Amygdala (tissue), 56 donors: ENCODE results near the gene PEG3.
"Not testable (repeated sequence)": the region's sequence is repeated elsewhere in the genome, so short reads cannot be mapped to it uniquely, and the experiment has no call there.

ENCODE experiments used
- DNase-seq, 56 donors: peaks; one replicate each; lab custom pipeline; 2025; lab: John Stamatoyannopoulos, UW

PEG3 gene

DNA sequence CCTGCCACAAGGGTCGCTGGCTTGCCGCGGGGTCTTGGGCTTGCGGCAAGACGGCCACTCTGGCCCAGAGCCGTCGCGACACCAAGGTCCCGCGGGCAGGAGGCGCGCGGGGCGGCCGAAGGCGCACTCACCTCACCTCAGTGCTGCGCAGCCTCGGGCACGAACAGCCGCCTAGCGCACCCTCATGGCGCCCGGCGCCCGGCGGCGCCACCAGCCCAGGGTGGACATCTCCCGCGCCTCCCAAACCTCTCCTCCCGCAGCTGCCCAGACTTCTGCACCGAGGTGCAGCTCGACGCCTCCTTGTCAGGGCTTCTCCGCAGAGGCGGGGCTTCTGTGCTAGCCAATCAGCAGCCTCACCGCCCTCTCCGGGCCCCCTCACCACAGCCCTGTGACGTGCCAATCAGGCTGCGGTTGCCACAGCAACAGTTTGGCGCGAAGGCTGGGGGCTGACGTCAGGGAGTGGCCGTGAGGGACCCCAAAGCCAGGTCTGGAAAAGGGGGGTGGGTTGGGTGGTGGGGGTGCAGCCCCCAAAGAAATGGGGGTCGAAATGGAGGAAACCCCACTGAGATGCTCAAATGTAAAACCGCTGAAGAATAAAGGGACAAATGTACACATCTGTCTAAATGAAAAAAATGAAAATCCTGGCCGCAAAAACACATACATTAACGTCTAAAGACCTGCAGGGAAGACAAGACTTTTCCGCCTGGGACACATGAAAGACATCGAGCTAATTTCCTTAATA lies at the start of gene PEG3, which contains the start of gene ZIM2:
Gene PEG3 (minus strand): TSS at position 276 of the 742 bp plus-strand sequence. CDS start 16,071 bp downstream, outside the sequence.
Gene ZIM2 (minus strand): TSS at position 276 of the 742 bp plus-strand sequence. CDS start 16,449 bp downstream, outside the sequence.
- DNase-seq = peak in 54 of 56 donors; percentile 21 to 91 (median 78)

DNA sequence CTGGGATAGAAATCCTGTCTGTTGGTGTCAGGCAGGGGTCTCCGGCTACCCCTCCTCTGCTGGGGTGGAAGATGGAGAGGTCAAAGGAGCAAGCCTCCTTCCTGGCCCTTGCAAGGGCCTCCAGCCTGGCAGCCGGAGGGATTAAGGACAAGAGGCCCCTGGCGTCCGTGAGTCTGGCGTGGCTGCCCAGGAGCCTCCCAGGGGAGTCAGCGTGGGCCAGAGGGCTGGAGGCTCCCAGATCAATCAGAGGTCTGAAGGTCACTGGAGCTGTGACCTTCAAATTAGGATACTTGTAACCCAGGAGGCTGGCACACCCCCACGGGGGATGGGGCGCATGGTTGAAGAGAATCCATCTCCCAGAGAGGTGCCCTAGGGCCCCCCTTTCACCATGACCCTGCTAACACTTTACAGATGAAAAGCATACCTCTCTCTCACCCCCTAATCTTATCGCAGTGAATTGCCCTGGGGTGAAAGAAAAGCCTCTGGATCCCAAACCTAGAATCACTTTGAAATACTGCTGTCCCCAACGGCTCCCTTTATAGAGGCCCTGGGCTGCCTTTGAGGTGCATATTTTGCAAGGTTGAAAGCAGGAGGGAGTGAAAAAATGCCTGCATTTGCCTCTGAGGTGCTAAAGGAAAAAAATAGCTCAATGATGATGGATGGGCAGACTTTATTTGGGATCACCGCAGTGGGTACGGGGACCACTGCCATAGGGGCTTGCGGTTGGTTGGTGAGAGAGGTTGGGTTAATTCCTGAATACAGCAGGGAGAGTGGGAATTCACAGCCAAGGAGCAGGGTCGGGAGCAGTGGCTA lies 44.9 kb upstream of the PEG3 start:
- no peak for DNase-seq

DNA sequence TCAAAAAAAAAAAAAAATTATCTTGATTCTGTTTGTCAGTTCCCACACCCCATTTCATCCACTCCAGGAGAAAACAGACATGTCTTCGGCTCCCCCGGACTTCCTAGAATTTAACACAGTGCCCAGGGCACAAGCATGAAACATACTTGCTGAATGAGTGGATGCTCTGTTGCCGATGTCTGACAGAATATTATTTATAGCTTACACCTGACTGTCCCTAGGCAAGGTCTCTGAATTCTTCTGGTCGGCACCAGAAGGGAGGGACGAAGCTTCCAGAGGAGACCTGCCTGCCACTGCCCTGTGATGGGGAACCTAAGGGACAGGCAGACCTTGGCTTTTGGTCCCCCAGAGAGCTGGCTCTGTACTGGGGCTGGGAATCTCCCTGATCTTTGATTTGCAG lies 43.9 kb upstream of the PEG3 start:
- no peak for DNase-seq

DNA sequence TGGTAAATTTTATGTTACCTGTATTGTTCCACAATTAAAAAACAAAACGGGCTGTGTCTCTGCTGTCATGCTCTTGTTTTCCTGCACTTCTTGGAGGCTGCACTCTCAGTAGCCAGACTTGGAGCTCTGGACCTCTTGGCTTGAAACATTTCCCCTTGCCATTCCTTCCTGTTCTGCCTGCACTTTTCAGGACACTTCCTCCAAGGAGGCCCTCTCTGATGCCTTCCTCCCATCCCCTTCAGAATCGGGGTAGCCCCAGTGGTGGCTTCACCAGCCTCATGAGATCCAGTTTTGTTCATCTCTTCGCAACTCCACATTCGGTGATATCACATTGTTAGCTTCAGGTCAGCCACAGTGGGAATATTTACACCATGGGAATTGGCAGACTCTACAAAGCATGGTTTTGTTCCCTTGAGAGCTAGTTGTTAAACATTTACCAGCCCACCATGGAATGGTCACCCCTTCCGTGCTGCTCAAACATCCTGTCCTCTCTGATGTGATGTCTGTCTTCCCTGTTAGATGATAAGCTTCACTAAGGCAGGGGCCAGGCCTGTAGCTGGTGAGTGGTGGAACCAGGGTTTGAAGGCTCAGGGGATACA lies 40.2 kb upstream of the PEG3 start:
- DNase-seq = no peak

DNA sequence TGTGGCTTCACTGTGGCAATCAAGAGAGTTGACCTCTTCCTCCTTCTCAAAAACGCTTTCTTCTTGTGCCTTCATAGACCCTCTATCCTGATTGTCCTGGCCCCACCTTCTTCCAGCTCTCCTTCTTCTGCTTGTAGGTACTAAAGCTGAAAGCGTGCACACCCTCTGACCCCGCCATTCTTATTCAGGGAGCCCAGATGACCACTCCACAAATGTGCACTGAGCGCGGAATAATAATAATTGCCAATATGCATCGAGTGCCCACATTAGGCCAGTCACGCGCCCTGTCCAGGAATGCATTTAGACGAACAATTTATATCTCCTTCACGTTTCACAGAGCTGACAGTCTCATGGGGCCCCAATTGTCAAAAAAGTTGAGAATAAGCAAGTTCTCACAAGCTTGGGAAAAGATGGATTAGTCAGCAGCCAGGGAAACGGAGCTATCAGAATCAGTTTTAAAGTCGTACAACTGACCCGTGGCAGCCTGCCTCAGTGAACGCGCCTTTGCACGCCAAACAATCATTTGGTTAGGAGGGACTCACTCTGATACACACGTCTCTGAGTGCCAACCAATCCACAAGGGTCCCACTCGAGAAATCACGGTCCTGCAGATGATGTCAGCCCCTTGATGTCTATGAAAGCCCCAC lies 36.7 kb upstream of the PEG3 start:
- DNase-seq = no peak

DNA sequence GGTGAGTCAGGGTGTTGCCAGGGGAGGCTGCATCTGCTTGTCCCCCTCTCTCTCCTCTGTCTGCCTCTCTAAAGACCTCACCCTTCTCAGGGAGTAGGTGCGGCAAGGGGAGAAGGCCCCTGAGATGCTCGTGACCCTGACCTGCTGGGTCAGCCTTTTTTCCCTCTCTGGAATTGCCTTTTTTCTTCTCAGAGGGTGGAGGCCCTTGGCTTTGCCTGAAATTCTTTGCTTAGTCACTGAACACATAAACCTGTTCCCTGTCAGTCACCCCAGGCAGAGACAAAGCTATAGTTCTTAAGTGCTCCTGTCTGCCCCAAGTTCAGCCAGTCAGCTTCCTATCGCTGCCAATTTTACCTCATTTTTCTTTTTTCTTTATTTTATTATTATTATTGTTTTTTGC lies 35.2 kb upstream of the PEG3 start:
- no peak for DNase-seq

DNA sequence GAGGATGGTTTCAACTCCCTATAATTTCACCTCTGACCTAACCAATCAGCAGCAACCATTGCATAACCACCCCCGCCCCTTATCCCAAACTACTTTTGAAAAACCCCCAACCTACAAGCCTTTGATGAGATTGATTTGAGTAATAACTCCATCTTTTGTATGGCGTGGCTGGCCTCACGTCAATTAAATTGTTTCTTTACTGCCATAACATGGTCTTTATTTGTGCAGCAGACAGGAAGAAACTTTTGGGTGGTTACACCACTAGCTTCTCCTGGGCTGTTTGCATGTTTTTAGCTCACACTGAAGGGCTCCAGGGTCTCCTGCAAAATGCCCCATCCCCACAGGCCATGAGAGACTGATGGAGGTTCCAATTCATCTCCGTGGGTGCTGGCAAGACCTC lies 34.0 kb upstream of the PEG3 start:
- DNase-seq = no peak

DNA sequence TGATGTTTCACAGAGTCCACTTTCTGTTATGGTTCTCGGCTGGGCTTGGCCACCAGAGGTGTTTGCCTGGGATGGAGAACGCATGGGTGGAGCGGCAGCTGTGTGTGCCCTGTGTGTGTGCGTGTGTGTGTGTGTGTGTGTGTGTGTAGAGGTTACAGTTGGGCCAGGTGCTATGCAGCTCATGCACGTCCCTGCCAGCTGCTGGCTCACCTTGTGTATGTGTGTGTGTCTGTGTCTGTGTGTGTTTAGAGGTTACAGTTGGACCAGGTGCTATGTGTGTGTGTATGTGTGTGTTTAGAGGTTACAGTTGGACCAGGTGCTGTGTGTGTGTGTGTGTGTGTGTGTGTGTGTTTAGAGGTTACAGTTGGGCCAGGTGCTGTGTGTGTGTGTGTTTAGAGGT lies 33.0 kb upstream of the PEG3 start:
- DNase-seq = no peak

DNA sequence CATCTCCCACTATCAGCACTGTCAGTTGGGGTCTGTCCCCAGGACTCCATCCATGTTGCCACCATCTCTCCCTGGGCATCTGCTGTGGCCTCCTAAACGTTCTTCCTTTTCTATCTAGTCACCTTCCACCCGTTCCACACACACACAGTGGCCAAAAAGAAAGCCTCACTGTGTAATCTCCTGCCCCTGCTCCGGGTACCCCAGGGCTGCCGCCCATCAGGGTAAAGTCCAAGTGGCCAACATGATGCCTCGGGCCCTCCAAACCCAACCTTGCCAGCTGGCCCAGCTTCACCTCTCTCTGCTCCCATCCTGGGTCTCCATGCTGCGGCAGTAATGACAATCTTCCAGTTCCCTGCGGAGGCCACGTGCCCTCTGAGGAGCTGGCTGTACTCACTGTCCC lies 29.4 kb upstream of the PEG3 start:
- no peak for DNase-seq

DNA sequence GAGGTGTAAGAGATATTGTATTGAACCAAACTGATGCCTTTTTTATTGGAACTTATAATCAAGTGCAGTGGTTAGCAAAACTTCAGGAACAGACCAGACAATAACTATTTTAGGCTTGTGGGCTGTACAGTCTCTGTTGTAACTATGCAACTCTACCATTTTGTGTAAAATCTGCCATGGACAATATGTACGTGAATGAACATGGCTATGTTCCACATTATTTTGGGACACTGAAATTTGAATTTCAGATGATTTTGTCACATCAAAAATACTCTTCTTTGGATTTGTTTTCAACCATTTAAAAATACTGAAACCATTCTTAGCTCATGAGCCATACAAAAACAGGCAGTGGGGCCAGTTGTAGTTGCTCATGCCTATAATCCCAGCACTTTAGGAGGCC lies 27.9 kb upstream of the PEG3 start:
- DNase-seq = no peak

DNA sequence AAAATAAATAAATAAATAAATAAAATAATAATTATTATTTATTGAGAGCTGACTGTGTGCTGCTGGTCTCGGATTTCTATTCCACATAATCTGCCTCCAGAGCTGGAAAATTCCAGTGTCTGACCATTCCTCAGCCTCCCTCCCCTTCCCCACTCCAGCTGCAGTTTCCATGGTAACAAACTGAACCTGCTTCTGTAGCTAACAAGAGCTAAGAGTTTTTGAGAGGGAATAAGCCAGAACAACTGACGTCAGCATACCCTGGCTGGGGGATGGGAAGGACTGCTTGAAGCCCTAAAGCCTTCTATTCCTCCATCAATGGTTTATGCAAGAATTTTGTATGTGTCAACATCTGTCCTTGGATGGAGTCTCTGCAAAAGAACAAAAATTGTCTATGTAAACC lies 26.0 kb upstream of the PEG3 start:
- DNase-seq = peak in 19 of 56 donors; percentile 0 to 42 (median 9)

DNA sequence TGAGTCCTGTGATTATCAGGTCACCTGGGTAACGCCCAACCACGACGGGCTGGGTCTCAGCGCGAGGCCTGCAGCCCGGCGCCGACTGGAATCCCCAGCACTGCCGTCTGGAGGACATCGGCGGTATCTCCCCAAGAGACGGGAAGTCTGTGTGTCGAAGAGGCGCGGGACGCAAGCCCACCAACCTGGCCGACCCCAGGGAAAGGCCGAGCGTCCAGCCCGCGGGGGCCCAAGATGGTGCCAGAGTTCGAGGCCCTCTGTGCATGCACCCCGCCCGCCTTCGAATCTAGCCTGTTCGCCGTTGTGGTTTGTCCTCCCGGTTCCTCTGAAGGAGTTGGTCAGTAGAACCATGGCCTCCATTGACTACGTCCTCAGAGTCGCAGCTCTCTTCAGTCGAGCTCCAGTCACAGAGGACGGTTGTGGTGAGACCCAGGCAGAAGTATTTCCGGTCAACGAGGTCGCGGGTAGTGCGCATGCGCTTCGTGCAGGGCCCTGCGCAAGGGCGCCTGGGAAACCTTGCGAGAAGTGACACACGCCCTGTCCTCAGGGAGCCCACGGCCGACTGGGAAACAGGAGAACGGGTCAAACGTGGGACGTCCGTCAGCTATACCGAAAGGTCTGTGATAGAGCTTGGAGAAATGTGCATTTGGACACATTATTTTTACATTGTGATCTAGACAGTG lies 24.1 kb upstream of the PEG3 start:
- DNase-seq = no peak

DNA sequence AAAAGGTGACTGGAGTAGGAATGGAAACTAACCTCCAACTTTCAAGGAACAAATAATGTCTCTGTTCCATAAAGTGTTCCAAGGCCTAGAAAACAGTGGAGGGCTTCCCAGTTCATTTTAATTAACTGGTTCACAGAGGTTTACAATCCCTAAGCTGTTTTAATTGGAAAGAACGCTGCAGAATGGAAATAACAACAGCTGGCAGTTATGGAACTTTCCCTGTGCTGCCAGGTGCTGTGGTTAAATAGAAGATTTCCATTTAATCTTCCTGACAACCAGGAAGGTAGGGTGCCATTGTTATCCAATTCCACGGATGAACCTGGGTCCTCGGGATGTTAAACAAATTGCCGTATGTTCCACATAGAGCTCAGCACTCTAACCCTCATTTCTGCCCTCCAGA lies 22.2 kb upstream of the PEG3 start:
- no peak for DNase-seq

DNA sequence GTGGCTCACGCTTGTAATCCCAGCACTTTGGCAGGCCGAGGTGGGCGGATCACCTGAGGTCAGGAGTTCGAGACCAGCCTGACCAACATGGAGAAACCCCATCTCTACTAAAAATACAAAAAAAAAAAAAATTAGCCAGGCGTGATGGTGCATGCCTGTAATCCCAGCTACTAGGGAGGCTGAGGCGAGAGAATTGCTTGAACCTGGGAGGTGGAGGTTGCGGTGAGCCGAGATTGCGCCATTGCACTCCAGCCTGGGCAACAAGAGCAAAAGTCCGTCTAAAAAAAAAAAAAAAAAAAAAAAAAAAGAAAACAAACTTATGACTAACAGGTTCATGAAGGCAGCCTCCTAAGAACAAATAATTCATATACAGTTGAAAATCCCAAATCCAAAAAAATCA lies 19.9 kb upstream of the PEG3 start:
- DNase-seq = not testable (repeated sequence)

DNA sequence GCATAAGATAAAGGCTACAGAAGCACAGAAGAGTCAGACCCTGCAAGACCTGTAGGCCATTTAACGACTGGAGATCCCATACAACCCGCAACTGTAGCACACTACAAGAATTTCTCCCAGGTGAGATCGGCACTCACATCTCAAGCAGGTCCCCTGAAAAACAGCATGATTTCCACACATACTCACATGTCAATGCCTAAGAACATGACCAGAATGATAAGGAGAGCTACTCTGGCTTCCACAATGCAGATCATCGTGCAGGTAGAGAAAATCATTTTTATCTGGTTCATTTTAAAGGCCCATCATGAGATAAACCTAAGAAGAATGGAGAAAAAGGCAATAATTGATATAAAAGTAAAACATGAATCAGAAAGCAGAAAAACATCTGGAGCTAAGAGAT lies 17.5 kb upstream of the PEG3 start:
- no peak for DNase-seq

DNA sequence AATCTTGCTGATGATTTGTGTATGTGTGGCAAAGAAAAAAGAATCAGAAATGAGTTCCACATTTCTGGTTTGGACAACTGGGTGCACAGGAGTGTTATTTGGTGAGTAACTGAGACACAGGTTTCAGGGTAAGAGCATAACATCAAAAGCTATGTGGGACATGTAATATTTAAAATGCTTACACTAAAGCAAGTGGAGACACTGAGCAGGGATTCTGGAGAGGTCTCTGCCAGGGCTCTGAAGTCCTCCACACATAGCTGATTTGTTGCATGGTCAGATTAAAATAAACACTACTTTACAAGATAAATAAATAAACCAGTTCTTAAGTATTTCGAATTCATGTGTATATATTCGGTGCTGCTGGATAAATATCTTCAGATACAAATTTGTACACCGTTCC lies 16.3 kb upstream of the PEG3 start:
- no peak for DNase-seq

DNA sequence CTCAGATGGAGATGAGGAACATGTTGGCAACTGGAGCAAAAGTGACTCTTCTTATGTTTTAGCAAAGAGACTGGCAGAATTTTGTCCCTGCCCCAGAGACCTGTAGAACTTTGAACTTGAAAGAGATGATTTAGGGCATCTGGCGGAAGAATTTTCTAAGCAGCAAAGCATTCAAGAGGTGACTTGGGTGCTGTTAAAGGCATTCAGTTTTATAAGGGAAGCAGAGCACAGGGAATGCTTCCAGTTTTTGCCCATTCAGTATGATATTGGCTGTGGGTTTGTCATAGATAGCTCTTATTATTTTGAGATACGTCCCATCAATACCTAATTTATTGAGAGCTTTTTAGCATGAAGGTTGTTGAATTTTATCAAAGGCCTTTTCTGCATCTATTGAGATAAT lies 11.8 kb upstream of the PEG3 start:
- not testable (repeated sequence) for DNase-seq

DNA sequence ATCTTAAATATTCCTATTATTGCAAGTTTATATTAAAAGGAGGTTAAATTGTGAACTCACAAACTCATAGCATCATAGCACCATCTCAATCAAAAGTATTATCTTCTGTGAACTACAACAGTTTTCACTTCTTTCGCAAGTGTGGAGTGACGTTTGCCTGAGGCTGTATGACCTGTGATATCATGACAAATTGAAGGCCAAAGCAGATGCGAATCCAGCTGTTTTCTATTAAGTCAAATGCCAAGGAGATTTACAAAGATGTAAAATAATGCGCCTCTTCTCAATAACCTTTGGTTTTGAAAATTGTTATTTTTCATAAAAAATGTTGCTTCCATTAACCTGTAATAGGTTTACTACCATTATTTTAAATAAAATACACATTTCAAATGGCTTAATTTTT lies 7.6 kb upstream of the PEG3 start:
- no peak for DNase-seq

DNA sequence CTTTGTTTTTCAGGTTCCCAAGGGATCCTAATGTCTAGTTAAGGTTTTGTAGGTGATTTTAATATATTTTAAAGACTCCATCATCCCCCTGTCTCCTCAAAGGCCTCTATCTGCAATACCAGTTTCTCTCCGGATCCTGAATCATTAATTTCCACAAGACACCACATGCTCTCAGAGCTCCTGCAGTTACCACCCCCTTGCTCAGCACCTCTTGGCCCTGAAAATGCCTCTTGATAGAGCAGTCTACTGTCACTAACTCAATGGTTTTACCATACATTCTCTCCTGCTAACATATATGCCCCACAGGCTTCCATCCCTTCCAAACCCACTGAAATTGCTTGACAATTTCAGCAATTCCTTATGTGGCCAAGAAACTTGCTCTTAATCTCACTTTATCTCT lies 1.9 kb upstream of the PEG3 start:
- no peak for DNase-seq

DNA sequence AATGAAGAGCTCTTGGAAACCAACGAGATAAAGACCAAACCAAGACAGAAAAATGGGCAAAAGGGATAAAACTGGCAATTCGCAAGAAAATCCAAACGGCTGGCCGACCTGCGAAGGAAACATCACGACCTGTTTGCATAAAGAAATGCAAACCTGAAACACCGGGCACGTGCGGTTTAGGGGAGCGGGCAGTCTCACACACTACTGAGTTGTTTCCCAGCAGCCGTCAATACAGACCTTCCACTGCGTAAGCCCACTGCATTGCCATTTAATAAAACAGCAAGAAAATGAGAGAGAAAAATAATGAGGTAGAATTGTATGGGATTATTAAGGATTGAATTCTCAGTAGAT lies 642 bp upstream of the PEG3 start:
- peak in 1 of 56 donors; percentile 3 for DNase-seq
